Neural cell (in vitro differentiated cells): Measurements from ENCODE around the gene DOK4. TPM values are rescaled to one million over a fixed set of nuclear protein-coding genes. Genes with fewer than 3 reads are reported as not detected.

ENCODE experiments used
- H2AFZ ChIP-seq: fragments of 200-600, 300-800 bp; sonication (generic), shearing (Covaris generic); 2 replicates; pipeline ENCODE4 v1.6.0; 2014; ENCODE audit warnings: low read depth, mild to moderate bottlenecking, antibody characterized with exemption, low read length, moderate library complexity
- H3F3A ChIP-seq: fragments of 200-600 bp; shearing (Covaris generic); 2 replicates; pipeline ENCODE4 v1.6.1; 2016; ENCODE audit warnings: mild to moderate bottlenecking, moderate library complexity, mixed read lengths, antibody characterized with exemption, low read length; ENCODE audit not compliant: insufficient read depth, poor library complexity, severe bottlenecking
- H3K27ac ChIP-seq: fragments of 200-600, 300-800 bp; sonication (generic), shearing (Covaris generic); 2 replicates; pipeline ENCODE4 v1.5.1; 2014; ENCODE audit warnings: mild to moderate bottlenecking, low read length, moderate library complexity
- H3K27me3 ChIP-seq: fragments of 300-800, 200-600 bp; sonication (generic), shearing (Covaris generic); 2 replicates; pipeline ENCODE4 v1.6.0; 2014; ENCODE audit warnings: mild to moderate bottlenecking, low read depth, low read length, moderate library complexity; ENCODE audit not compliant: insufficient read depth
- H3K36me3 ChIP-seq: fragments of 300-800, 200-600 bp; sonication (generic), shearing (Covaris generic); 2 replicates; pipeline ENCODE4 v1.5.1; 2014; ENCODE audit warnings: mild to moderate bottlenecking, antibody characterized with exemption, low read length, moderate library complexity; ENCODE audit not compliant: insufficient read depth
- H3K4me2 ChIP-seq: fragments of 300-800, 200-600 bp; sonication (generic), shearing (Covaris generic); 2 replicates; pipeline ENCODE4 v1.6.0; 2014; ENCODE audit warnings: mild to moderate bottlenecking, low read length
- H3K4me3 ChIP-seq: fragments of 300-800, 200-600 bp; sonication (generic), shearing (Covaris generic); 2 replicates; pipeline ENCODE4 v1.5.1; 2014; ENCODE audit warnings: mild to moderate bottlenecking, low read length, moderate library complexity
- H3K79me2 ChIP-seq: fragments of 200-600 bp; shearing (Covaris generic); replicated peaks from 2 replicates; pipeline ENCODE4 v1.6.0; 2014; ENCODE audit warnings: mild to moderate bottlenecking, low read length, moderate library complexity; ENCODE audit not compliant: insufficient read depth
- H3K9ac ChIP-seq: fragments of 300-800, 200-600 bp; sonication (generic), shearing (Covaris generic); 2 replicates; pipeline ENCODE4 v1.6.1; 2016; ENCODE audit warnings: mild to moderate bottlenecking, low read length, mixed read lengths
- H3K9me2 ChIP-seq: fragments of 200-600 bp; shearing (Covaris generic); 2 replicates; pipeline ENCODE4 v1.6.1; 2016; ENCODE audit warnings: mild to moderate bottlenecking, low read length, mixed read lengths; ENCODE audit not compliant: insufficient read depth
- H3K9me3 ChIP-seq: fragments of 200-600, 300-800 bp; sonication (generic), shearing (Covaris generic); 2 replicates; pipeline ENCODE4 v1.6.1; 2016; ENCODE audit warnings: mild to moderate bottlenecking, mixed run types, low read length, moderate library complexity, mixed read lengths
- H4K20me1 ChIP-seq: fragments of 200-600 bp; shearing (Covaris generic); 2 replicates; pipeline ENCODE4 v1.6.1; 2016; ENCODE audit warnings: mild to moderate bottlenecking, mixed run types; ENCODE audit not compliant: insufficient read depth
- CTCF ChIP-seq: fragments of 450-650 bp; IDR thresholded peaks from 2 replicates; pipeline ENCODE4 v1.5.1; 2014; ENCODE audit warnings: antibody characterized with exemption, mild to moderate bottlenecking, moderate library complexity; ENCODE audit not compliant: poor library complexity, severe bottlenecking
- EP300 ChIP-seq: fragments of 450-650 bp; conservative IDR thresholded peaks from 2 replicates; pipeline ENCODE4 v1.6.1; 2014; ENCODE audit warnings: antibody characterized with exemption, mild to moderate bottlenecking, moderate library complexity; ENCODE audit not compliant: poor library complexity, severe bottlenecking
- EZH2 ChIP-seq: fragments of 200-600, 300-800 bp; shearing (Covaris generic), sonication (generic); IDR thresholded peaks from 2 replicates; pipeline ENCODE4 v1.6.1; 2014; ENCODE audit warnings: antibody characterized with exemption, low read length, borderline replicate concordance, mild to moderate bottlenecking; ENCODE audit not compliant: insufficient read depth, poor library complexity, severe bottlenecking
- MXI1 ChIP-seq: fragments of 450-650 bp; conservative IDR thresholded peaks from 2 replicates; pipeline ENCODE4 v1.6.1; 2014; ENCODE audit warnings: antibody characterized with exemption, mild to moderate bottlenecking; ENCODE audit not compliant: poor library complexity, severe bottlenecking
- POLR2AphosphoS5 ChIP-seq: IDR thresholded peaks from 2 replicates; pipeline ENCODE4 v1.6.1; 2012
- RAD21 ChIP-seq: fragments of 450-650 bp; conservative IDR thresholded peaks from 2 replicates; pipeline ENCODE4 v1.6.1; 2014; ENCODE audit warnings: antibody characterized with exemption, mild to moderate bottlenecking, moderate library complexity
- REST ChIP-seq: IDR thresholded peaks from 2 replicates; pipeline ENCODE4 v1.6.1; 2012; ENCODE audit warnings: borderline replicate concordance
- SMC3 ChIP-seq: fragments of 450-650 bp; conservative IDR thresholded peaks from 2 replicates; pipeline ENCODE4 v1.6.1; 2014; ENCODE audit warnings: antibody characterized with exemption, mild to moderate bottlenecking, moderate library complexity; ENCODE audit not compliant: poor library complexity
- TAF1 ChIP-seq: IDR thresholded peaks from 2 replicates; pipeline ENCODE4 v1.6.1; 2012; ENCODE audit warnings: low read depth
- polyA plus RNA-seq: library from polyadenylated mRNA; depleted of rRNA; stranded (reverse); fragments of >200 nt; gene quantifications from 2 replicates; pipeline ENCODE4 v1.2.3, GENCODE V29; 2014

DOK4 gene
- polyA plus RNA-seq, 1 donor from 2014 or later: 214 TPM

- no peak overlapping the region for H2AFZ ChIP-seq
- H3K79me2 ChIP-seq: no peaks in the 10 kb centered on the region
- no peaks in the 10 kb centered on the region for H3K9me2 ChIP-seq
- peaks cover 11% of the 10 kb centered on the region for H3K36me3 ChIP-seq
- H3K27me3 ChIP-seq: no peaks in the 10 kb centered on the region
- no peak overlapping the region for H3K9ac ChIP-seq
- TF ChIP-seq EP300: no peak
- TF ChIP-seq MXI1: no peak
- no peak for TF ChIP-seq REST
- TF ChIP-seq POLR2AphosphoS5: no peak
- no peak for TF ChIP-seq SMC3
- TF ChIP-seq RAD21: no peak
- TF ChIP-seq EZH2: no peak
- TF ChIP-seq CTCF: no peak
- no peak for TF ChIP-seq TAF1
- no peaks in the 10 kb centered on the region for H3K9me3 ChIP-seq
- no peak overlapping the region for H3K4me3 ChIP-seq
- no peaks in the 10 kb centered on the region for H4K20me1 ChIP-seq
- H3K27ac ChIP-seq: no peak overlapping the region
- H3F3A ChIP-seq: no peaks in the 10 kb centered on the region
- no peak overlapping the region for H3K4me2 ChIP-seq
These were observed 55.3 kb downstream of the DOK4 start for GRCh38 chr16:57430955-57431354.

GRCh38 chr16:57427824-57428223 lies 58.5 kb downstream of the DOK4 start:
- Histone ChIP-seq H3K4me2 (no peak overlapping the region), H3F3A (no peaks in the 10 kb centered on the region), H2AFZ (no peak overlapping the region), H4K20me1 (no peaks in the 10 kb centered on the region), H3K27me3 (no peaks in the 10 kb centered on the region), H3K4me3 (no peak overlapping the region), H3K9me3 (no peaks in the 10 kb centered on the region), H3K36me3 (no peaks in the 10 kb centered on the region), H3K79me2 (no peaks in the 10 kb centered on the region), H3K27ac (no peak overlapping the region), H3K9me2 (no peaks in the 10 kb centered on the region), H3K9ac (no peak overlapping the region)
- TF ChIP-seq RAD21 (no peak), MXI1 (no peak), REST (no peak), EZH2 (no peak), TAF1 (no peak), POLR2AphosphoS5 (no peak), CTCF (no peak), EP300 (no peak), SMC3 (no peak)
